ENCODE results near the gene OR2AE1.

Gene OR2AE1

GRCh38 chr7:99837649-99838361, 39.0 kb downstream of the OR2AE1 start:
- Mint-ChIP-seq H3K4me3 (no peak overlapping the region), H3K27ac (peak overlapping the region; percentile 22), H3K27me3 (no peaks in the 10 kb centered on the region), H3K9me3 (no peaks in the 10 kb centered on the region), H3K4me1 (ENCODE audit: low read depth) (peaks cover 18% of the 10 kb centered on the region), H3K36me3 (ENCODE audit: low read depth) (no peaks in the 10 kb centered on the region)
- DNase-seq = no peak

GRCh38 chr7:99835189-99835588, 41.6 kb downstream of the OR2AE1 start:
- no peak overlapping the region for H3K4me3 Mint-ChIP-seq
- no peak overlapping the region for H3K27ac Mint-ChIP-seq
- H3K9me3 Mint-ChIP-seq = no peaks in the 10 kb centered on the region
- H3K36me3 Mint-ChIP-seq (ENCODE audit: low read depth) = no peaks in the 10 kb centered on the region
- peaks cover 15% of the 10 kb centered on the region for H3K4me1 Mint-ChIP-seq (ENCODE audit: low read depth)
- no peaks in the 10 kb centered on the region for H3K27me3 Mint-ChIP-seq
- no peak for DNase-seq

- H3K36me3 Mint-ChIP-seq (ENCODE audit: low read depth) = no peaks in the 10 kb centered on the region
- H3K27me3 Mint-ChIP-seq = no peaks in the 10 kb centered on the region
- no peak overlapping the region for H3K4me3 Mint-ChIP-seq
- no peak for DNase-seq
- H3K27ac Mint-ChIP-seq = no peak overlapping the region
- H3K4me1 Mint-ChIP-seq (ENCODE audit: low read depth) = peaks cover 12% of the 10 kb centered on the region
- H3K9me3 Mint-ChIP-seq = no peaks in the 10 kb centered on the region
Observed at GRCh38 chr7:99834382-99834781, 42.5 kb downstream of the OR2AE1 start.

- no peak overlapping the region for H3K4me3 Mint-ChIP-seq
- DNase-seq = no peak
- no peaks in the 10 kb centered on the region for H3K27me3 Mint-ChIP-seq
- H3K36me3 Mint-ChIP-seq (ENCODE audit: low read depth) = no peaks in the 10 kb centered on the region
- peaks cover 9% of the 10 kb centered on the region for H3K4me1 Mint-ChIP-seq (ENCODE audit: low read depth)
- no peaks in the 10 kb centered on the region for H3K9me3 Mint-ChIP-seq
- no peak overlapping the region for H3K27ac Mint-ChIP-seq
Observed at GRCh38 chr7:99833289-99833877, 43.5 kb downstream of the OR2AE1 start.

GRCh38 chr7:99831595-99831994, 45.2 kb downstream of the OR2AE1 start:
- DNase-seq = no peak
- Mint-ChIP-seq H3K27ac (no peak overlapping the region), H3K27me3 (no peaks in the 10 kb centered on the region), H3K4me3 (no peak overlapping the region), H3K36me3 (ENCODE audit: low read depth) (no peaks in the 10 kb centered on the region), H3K9me3 (no peaks in the 10 kb centered on the region), H3K4me1 (ENCODE audit: low read depth) (no peaks in the 10 kb centered on the region)

GRCh38 chr7:99829524-99830160, 47.2 kb downstream of the OR2AE1 start:
- Mint-ChIP-seq H3K36me3 (ENCODE audit: low read depth) (no peaks in the 10 kb centered on the region), H3K4me1 (ENCODE audit: low read depth) (no peaks in the 10 kb centered on the region), H3K27ac (no peak overlapping the region), H3K27me3 (no peaks in the 10 kb centered on the region), H3K9me3 (no peaks in the 10 kb centered on the region), H3K4me3 (no peak overlapping the region)
- no peak for DNase-seq

- no peak overlapping the region for H3K27ac Mint-ChIP-seq
- no peaks in the 10 kb centered on the region for H3K27me3 Mint-ChIP-seq
- no peak overlapping the region for H3K4me3 Mint-ChIP-seq
- DNase-seq = no peak
- no peaks in the 10 kb centered on the region for H3K4me1 Mint-ChIP-seq (ENCODE audit: low read depth)
- no peaks in the 10 kb centered on the region for H3K9me3 Mint-ChIP-seq
- no peaks in the 10 kb centered on the region for H3K36me3 Mint-ChIP-seq (ENCODE audit: low read depth)
Observed at GRCh38 chr7:99828811-99829210, 48.0 kb downstream of the OR2AE1 start.

GRCh38 chr7:99827040-99827778, 49.6 kb downstream of the OR2AE1 start:
- H3K27ac Mint-ChIP-seq = no peak overlapping the region

More at GRCh38 chr7:99827040-99827778, 49.6 kb downstream of the OR2AE1 start:
- H3K27me3 Mint-ChIP-seq = no peaks in the 10 kb centered on the region
- H3K4me1 Mint-ChIP-seq (ENCODE audit: low read depth) = no peaks in the 10 kb centered on the region
- no peak for DNase-seq
- no peak overlapping the region for H3K4me3 Mint-ChIP-seq
- no peaks in the 10 kb centered on the region for H3K36me3 Mint-ChIP-seq (ENCODE audit: low read depth)
- no peaks in the 10 kb centered on the region for H3K9me3 Mint-ChIP-seq
